ENCODE measurements around the gene SPRTN.
A peak's percentile ranks its signal among the peaks of the same experiment; 100 is the strongest.

SPRTN gene

DNA sequence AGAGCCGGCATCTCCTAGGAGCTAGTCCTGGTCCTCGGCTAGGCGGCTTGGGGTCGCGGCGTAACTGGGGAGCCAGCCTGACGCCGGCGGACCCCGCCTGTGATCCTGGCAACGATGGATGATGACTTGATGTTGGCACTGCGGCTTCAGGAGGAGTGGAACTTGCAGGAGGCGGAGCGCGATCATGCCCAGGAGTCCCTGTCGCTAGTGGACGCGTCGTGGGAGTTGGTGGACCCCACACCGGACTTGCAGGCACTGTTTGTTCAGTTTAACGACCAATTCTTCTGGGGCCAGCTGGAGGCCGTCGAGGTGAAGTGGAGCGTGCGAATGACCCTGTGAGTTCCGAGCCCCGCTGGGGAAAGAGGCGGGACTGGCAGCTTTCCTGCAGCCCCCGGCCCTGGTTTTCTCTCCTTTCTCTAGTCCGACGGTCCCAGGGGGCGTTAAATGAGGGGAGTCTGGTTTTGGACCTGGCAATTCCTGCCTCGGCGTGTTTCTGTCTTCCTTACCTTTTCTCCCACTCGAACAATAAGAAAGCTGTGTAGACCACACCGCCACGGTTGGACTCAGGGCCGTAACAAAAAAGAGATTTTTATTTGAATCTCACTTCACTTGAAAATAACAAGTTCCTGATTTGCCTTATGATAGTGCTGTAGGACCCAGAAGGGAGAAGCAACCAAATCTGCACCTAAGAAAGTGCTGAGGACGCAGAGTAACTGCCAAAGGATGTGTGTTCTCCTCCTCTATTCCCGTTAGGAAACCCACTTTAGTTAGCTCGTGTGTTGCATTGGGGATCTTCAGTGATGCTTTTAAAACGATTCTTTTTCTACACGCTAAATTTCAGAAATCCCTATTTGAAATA is at the start of gene SPRTN:
Gene SPRTN (plus strand): TSS at position 24 of the 859 bp plus-strand sequence. CDS start 91 bp downstream, at position 115.
- peak; percentile 76 for DNase-seq

GRCh38 chr1:231295938-231296337 is 42.2 kb upstream of the SPRTN start:
- DNase-seq = no peak

GRCh38 chr1:231301990-231302389 is 36.1 kb upstream of the SPRTN start:
- no peak for DNase-seq

- DNase-seq = no peak
These were observed 27.6 kb upstream of the SPRTN start for GRCh38 chr1:231310391-231310934.

DNA sequence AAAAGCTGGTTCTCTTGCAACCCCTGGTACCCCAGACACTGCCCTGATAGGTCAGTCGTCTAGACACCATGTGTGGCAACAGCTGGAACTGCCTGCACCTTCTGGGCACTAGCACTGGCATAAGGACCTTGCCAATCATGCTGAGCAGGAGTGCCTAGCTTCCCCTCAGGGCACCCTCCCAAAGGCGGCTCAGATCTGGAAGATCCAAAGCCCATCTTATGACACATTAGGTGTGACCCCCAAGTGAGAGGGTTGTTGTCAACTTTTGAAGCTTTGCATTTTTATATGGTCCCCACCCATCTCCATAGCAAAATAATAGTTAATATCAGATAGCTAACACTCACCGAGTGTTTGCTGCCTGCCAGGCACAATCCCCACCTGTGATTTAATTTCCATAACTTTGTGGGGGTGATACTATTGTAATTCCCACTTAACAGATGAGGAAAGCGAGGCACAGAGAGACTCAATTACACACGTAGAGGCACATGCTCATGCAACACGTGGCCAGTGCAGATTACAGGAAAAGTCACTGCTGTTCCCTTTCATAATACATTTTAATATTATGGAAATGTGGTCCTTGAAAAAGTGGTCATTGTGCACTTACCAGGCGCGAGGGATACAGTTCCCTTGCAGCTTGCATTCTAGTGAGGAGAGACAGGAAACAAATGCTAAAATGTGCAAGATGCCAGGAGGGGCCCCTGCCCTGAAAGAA is 26.2 kb upstream of the SPRTN start:
- peak; percentile 40 for DNase-seq

DNA sequence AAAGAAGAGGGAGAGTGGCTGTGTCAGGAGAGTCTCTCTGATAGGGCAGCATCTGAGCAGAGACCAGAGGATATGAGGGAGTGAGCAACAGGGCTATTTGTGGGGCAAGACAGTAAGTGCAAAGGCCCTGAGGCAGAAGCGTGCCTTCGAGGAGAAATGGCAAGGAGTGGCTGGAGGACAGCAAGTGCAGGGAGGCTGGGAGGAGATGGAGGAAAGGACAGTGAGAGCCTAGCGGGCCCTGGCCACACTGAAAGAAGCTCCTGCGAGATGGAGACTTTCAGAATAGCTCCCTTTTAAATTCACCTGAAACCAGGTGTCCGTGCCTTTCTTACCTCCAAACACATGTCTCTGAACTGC is 25.7 kb upstream of the SPRTN start:
- no peak for DNase-seq

- DNase-seq = no peak
These were observed 24.4 kb upstream of the SPRTN start for GRCh38 chr1:231313661-231314060.

- peak; percentile 70 for DNase-seq
These were observed 22.2 kb upstream of the SPRTN start for GRCh38 chr1:231315887-231316286.

DNA sequence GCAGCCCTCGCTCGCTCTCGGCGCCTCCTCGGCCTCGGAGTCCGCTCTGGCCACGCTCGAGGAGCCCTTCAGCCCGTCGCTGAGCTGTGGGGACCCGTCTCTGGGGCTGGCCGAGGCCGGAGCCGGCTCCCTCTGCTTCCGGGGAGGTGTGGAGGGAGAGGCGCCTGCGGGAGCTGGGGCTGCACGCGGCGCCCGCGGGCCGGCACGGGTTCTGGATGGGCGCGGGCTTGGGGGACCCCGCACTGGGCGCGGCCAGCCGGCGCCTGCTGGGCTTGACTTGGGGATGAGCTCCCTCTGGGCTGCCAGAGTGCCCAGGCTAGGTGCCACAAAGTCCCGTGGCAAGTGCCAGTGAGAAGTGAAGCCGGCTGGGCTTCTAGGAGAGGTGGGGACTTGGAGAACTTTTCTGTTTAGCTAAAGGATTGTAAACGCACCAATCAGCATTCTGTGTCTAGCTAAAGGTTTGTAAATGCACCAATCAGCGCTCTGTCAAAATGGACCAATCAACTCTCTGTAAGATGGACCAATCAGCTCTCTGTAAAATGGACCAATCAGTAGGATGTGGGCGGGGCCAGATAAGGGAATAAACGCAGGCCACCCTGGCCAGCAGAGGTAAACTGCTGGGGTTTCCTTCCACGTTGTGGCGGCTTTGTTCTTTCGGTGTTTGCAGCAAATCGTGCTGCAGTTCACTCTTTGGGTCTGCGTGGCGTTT is 20.6 kb upstream of the SPRTN start:
- no peak for DNase-seq

- DNase-seq = no peak
These were observed 20.1 kb upstream of the SPRTN start for GRCh38 chr1:231318015-231318355.

- no peak for DNase-seq
These were observed 19.5 kb upstream of the SPRTN start for GRCh38 chr1:231318568-231318967.

DNA sequence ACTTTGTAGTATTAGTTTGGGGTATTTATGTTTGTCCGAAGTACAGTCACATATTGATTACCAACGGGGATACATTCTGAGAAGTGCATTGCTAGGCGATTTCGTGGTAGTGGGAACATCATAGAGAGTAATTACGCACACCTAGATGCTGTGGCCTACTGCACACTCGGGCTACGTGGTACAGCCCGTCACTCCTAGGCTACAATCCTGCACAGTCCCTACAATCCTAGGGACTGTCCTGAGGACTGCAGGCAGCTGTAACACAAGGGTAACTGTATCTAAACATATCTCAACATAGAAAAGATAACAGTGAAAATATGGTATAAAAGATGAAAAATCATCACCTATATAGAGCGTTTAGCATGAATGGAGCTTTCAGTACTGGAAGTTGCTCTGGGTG is 19.0 kb upstream of the SPRTN start:
- no peak for DNase-seq

DNA sequence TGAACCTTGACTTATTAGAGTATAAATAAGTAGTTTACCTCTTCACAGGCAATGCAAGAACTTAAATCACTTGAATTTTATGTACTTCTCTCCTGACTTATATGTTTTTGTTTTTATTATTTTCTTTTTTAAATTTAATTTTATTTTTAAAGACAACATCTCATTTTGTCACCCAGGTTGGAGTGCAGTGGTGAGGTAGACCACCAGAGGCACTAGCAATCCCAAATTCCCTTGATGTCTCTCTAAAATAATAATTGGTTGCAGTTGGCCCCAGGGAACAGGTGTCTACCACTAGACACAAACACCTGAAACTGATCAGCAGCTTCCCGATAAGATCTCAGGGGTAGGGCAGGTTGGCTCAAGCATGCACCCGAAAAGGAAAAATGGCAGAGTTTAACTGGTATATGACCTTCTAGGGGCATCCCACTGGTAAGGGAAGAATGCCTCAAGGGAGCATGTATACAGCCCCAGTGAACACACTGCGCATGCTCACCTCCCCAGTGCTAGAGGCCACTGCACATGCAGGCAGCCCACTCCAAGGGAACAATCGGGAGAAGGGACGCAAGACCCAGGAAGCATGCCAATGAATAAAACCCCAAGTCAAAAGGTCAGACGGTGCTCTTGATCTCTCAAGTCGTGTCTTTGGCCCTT is 15.1 kb upstream of the SPRTN start:
- DNase-seq = no peak

GRCh38 chr1:231324660-231325059 is 13.4 kb upstream of the SPRTN start:
- no peak for DNase-seq

DNA sequence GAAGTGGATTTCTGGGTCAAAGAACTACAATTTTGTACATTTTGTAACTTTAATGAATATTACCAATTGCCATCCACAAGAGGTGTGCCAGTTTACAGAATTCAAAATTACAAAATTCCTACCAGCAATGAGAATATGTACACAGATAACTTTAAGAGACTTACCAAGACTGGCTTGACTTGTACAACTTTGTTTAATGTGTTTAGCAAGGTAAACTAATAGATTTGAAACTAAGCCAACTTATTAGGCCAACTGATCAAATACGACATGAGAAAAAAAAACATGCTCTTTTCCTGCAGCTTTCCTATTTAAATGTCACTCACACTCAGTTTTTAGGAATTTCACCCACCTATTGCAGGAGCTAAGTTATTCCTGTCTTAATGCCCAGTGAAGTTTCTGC is 11.8 kb upstream of the SPRTN start:
- DNase-seq = no peak

DNA sequence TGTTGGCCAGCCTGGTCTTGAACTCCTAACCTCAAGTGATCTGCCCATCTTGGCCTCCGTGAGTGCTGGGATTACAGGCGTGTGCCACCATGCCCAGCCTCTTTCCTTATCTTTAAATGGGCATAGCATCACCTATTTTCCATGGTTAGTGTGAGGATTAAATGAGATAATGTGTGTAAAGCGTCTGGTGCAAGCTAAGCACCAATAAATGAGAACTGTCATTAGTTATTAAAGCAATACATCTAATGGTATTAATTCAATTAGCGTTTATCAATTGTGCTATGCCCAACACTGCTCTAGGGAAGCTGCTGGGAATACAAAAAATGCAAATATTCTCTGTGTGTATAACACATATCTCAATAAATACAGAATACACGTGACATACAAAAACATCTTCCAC is 10.5 kb upstream of the SPRTN start:
- no peak for DNase-seq

DNA sequence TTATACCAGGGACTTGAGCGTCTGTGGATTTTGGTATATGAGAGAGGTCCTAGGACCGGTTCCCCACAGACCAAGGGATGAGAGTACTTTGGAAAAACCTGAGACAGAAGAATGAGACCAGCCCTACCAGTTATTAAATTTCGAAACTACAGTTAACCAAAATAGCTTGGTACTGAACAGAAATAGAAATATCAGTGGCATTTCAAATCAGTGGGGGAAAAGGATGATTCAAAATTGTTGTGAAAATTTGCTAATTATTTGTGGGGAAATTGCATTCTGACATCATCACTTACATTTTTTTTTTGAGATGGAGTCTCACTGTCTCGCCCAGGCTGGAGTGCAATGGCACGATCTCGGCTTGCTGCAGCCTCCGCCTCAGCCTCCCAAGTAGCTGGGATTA is 8.6 kb upstream of the SPRTN start:
- no peak for DNase-seq

DNA sequence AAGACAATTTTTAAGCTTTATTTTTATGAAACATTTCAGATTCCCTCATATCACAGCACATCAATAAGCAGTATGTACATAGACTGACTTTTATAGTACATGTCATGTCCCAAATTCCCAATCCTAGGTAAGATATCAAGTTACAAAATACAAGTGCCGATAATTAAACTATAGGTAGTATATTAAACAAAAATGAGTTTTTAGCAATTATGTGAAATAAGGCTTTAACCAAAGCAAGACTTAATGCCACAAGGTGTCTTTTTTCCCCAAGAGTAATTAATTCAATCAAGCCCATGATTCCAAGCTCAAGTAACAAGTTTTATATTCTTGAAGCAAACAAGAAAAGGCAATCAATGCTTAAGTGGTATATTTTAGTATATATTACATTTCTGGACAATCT is 5.3 kb upstream of the SPRTN start:
- no peak for DNase-seq

- DNase-seq = no peak
These were observed 3.9 kb upstream of the SPRTN start for GRCh38 chr1:231334079-231334666.

DNA sequence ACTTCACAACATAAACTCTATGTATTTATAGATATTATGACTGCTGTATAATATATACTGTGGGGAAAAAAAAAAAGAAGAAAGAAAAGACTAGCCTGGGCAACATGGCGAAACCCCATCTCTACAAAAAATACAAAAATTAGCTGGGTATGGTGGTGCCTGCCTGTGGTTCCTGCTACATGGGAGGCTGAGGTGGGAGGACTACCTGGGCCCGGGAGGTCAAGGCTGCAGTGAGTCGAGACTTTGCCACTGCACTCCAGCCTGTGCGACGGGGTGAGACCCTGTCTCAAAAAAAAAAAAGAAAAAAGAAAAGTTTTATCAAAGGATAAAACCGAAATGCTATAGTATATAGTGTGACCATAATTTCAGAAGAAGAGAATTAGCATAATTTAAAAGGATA is 3.1 kb upstream of the SPRTN start:
- no peak for DNase-seq

- peak; percentile 28 for DNase-seq
These were observed 2.2 kb upstream of the SPRTN start for GRCh38 chr1:231335663-231336602.

Data from NCI-H69 (cell line).